ENCODE results near the gene HAPLN1.

Gene HAPLN1

DNA sequence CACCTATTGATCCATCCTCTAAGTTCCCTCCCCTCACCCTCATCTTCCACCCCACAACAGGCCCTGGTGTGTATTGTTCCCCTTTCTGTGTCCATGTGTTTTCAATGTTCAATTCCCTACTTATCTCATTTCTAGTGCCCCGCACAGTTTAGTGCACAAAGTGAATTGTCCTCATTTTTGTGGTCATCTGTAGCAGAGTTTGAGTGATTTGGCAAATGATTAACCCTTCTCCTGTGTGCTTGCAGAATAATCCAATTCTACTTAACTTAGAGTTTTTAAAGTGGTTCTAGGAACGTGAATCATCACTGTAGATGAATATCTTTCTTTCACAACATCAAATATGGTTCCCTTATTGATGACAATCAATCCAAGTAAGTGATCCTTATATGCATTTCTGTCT, 6.3 kb upstream of the HAPLN1 start:
- no peak for DNase-seq (ENCODE audit: low spot score)
- TF ChIP-seq, protein P1, sequence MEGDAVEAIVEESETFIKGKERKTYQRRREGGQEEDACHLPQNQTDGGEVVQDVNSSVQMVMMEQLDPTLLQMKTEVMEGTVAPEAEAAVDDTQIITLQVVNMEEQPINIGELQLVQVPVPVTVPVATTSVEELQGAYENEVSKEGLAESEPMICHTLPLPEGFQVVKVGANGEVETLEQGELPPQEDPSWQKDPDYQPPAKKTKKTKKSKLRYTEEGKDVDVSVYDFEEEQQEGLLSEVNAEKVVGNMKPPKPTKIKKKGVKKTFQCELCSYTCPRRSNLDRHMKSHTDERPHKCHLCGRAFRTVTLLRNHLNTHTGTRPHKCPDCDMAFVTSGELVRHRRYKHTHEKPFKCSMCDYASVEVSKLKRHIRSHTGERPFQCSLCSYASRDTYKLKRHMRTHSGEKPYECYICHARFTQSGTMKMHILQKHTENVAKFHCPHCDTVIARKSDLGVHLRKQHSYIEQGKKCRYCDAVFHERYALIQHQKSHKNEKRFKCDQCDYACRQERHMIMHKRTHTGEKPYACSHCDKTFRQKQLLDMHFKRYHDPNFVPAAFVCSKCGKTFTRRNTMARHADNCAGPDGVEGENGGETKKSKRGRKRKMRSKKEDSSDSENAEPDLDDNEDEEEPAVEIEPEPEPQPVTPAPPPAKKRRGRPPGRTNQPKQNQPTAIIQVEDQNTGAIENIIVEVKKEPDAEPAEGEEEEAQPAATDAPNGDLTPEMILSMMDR (IDR thresholded peaks at IDR 0.05; ENCODE audit: extremely low read depth, missing control alignments): no peak

DNA sequence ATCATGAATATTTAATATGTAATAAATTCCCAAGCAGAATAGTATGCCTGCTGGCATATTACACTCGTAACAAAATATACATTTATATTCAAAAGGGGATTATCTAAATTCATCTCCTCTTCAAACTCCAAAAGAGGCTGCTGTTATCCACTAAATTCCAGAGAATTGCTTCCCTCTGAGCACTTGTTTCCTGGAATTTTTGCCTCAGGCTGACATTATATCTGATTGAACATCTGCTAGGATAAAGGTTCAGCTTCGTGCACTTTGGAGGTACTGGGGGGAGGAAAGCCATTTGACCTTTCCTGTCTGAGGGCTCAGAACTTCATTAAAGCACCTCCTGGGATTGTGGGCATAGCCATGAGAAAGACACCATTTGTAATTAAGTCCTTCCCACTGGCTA, 4.3 kb upstream of the HAPLN1 start:
- no peak for DNase-seq (ENCODE audit: low spot score)
- TF ChIP-seq, protein P1 (IDR thresholded peaks at IDR 0.05; ENCODE audit: extremely low read depth, missing control alignments): no peak

DNA sequence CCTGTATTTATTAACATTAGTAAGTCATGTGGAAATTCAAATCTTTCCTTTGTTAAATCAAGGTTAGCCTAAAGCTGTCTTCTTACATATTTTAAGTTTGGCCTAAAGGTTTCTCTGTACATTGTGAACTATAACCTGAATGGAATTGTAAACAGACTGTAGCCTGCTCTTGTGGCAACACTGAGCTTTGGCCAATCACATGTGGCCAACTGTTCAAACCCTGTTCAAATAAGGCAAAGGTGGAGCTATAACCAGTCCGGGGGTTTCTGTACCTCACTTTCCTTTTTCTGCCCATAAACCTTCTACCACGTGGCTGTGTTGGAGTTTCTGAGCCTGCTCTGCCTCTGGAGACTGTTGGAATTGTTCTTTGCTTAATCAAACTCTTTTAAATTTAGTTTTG, 3.3 kb upstream of the HAPLN1 start:
- DNase-seq (ENCODE audit: low spot score): no peak
- TF ChIP-seq, protein P1 (IDR thresholded peaks at IDR 0.05; ENCODE audit: extremely low read depth, missing control alignments): no peak

DNA sequence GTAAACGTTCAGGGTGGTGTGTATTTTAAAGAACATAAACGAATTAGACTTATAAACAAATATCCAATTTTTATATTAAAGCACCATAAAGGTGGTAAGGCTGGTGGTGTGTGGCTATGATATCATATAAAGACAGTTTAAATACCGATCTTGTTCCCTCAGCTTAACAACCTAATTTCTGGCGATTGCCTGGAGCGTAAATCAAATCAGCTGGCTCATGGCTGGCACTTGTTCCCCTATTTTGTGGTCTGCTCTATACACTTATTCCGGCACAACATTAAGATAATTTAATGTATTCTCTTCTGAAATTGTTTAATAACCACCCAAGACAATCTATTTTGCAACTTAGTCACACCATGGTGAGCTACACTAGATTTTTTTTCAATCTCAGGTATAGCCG, 2.4 kb upstream of the HAPLN1 start:
- TF ChIP-seq, protein P1 (IDR thresholded peaks at IDR 0.05; ENCODE audit: extremely low read depth, missing control alignments): no peak
- no peak for DNase-seq (ENCODE audit: low spot score)

DNA sequence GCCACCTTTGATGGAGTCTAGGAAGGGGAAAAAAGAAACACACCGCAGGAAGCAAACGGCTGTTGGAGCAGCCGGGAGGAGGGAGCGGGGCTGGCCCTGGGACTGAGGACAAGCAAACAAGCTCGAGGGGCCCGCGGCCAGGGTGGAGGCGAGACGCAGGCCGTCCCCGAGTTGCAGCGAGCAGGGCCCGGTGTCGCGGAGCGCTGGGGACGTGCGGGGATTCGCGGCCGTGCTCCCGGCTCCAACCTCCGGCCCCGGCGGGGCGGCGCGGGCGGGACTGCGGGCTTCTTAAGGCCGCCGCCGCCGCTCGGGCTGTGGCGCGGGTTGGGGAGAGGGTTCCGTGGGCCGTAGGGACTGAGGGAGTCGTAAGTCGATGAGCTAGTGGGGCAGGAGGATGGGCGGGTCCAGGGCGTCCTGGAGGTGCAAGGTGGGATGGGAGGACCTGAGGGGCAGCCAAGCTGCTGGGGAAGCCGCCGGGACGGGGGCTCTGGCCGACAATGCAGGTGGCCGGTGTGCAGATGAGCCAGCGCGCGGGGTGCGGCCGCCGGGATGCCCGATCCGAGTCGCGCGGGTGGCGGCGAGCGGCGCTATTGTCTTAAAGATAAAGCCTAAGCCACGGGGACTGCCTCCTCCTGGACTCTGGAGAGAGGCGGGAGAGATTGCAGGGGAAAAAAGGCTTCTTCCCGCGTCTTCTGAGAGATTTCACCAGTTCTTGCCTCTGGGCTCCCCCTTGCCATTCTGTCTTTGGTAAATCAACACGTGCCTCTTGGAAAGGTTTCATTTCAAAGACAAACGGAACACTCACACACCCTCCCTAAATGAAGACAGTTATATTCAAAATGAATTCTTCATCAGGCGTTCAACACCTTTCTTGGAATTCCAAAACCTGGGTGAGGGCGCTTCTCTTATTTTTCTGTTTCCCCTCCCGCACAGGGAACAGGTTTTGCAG, 1.6 kb upstream of the HAPLN1 start:
- TF ChIP-seq, protein P1 (IDR thresholded peaks at IDR 0.05; ENCODE audit: extremely low read depth, missing control alignments): peak; percentile 46
- peak; percentile 71 for DNase-seq (ENCODE audit: low spot score)

DNA sequence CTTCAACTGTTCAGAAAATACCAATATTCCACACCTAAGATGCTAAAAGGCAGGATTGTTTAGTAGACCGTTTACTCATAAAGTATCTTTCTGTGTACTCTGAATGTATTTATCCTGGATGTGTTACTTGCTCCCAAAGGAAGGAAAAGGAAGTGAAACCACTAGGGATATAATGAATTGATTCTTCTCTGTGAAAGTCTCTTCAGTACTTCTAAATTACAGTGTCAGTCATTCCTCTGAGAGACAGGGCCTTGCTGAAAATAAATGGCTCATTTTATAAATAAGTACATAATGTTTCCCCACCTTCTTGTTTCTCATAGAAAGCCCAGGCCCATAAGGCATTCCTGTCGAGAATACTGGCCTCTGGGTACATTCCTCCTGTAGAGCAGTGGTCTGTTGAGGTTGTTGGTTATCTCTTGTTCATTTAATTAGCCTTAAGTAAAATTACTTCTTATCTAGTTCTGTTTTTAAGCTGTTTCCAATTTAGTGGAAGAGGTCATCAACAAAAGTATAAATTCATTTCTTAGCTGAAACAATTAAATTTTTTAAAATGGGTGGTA, 1.6 kb downstream of the HAPLN1 start:
- DNase-seq (ENCODE audit: low spot score): no peak

More for the DNA sequence above, 1.6 kb downstream of the HAPLN1 start:
- TF ChIP-seq, protein P1 (IDR thresholded peaks at IDR 0.05; ENCODE audit: extremely low read depth, missing control alignments): no peak

Data from GM20000 (cell line).